ENCODE data around the gene PRDM12. TPM values are rescaled to one million over a fixed set of nuclear protein-coding genes. Genes with fewer than 3 reads are reported as not detected.

Gene PRDM12
- total and polyA plus RNA-seq, 2 experiments from 2014 or later, result 0.30 to 0.55 TPM

- DNase-seq (ENCODE audit: low read depth in 1 of 2, low spot score in 1 of 2), result no peak
- no peak overlapping the region for H3K4me3 ChIP-seq
- TF ChIP-seq, protein P1, sequence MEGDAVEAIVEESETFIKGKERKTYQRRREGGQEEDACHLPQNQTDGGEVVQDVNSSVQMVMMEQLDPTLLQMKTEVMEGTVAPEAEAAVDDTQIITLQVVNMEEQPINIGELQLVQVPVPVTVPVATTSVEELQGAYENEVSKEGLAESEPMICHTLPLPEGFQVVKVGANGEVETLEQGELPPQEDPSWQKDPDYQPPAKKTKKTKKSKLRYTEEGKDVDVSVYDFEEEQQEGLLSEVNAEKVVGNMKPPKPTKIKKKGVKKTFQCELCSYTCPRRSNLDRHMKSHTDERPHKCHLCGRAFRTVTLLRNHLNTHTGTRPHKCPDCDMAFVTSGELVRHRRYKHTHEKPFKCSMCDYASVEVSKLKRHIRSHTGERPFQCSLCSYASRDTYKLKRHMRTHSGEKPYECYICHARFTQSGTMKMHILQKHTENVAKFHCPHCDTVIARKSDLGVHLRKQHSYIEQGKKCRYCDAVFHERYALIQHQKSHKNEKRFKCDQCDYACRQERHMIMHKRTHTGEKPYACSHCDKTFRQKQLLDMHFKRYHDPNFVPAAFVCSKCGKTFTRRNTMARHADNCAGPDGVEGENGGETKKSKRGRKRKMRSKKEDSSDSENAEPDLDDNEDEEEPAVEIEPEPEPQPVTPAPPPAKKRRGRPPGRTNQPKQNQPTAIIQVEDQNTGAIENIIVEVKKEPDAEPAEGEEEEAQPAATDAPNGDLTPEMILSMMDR (IDR thresholded peaks at IDR 0.05; ENCODE audit: low read depth, low read length), result no peak
These were observed 8.7 kb downstream of the PRDM12 start for GRCh38 chr9:130672933-130673615.

GRCh38 chr9:130675396-130675795, 11.0 kb downstream of the PRDM12 start:
- Histone ChIP-seq H3K4me1 (ENCODE audit: low read depth) (no peaks in the 10 kb centered on the region), H3K4me3 (no peak overlapping the region), H3K9me3 (ENCODE audit: low read depth) (no peaks in the 10 kb centered on the region), H3K36me3 (no peaks in the 10 kb centered on the region), H3K27me3 (peaks cover 61% of the 10 kb centered on the region), H3K27ac (no peak overlapping the region)
- TF ChIP-seq, protein P1 (IDR thresholded peaks at IDR 0.05; ENCODE audit: low read depth, low read length), result no peak
- DNase-seq (ENCODE audit: low read depth in 1 of 2, low spot score in 1 of 2), result no peak

More at GRCh38 chr9:130672933-130673615, 8.7 kb downstream of the PRDM12 start:
- H3K9me3 ChIP-seq (ENCODE audit: low read depth), result no peaks in the 10 kb centered on the region
- H3K27me3 ChIP-seq, result peaks cover 60% of the 10 kb centered on the region
- no peak overlapping the region for H3K27ac ChIP-seq
- H3K4me1 ChIP-seq (ENCODE audit: low read depth), result no peaks in the 10 kb centered on the region
- H3K36me3 ChIP-seq, result no peaks in the 10 kb centered on the region

DNA sequence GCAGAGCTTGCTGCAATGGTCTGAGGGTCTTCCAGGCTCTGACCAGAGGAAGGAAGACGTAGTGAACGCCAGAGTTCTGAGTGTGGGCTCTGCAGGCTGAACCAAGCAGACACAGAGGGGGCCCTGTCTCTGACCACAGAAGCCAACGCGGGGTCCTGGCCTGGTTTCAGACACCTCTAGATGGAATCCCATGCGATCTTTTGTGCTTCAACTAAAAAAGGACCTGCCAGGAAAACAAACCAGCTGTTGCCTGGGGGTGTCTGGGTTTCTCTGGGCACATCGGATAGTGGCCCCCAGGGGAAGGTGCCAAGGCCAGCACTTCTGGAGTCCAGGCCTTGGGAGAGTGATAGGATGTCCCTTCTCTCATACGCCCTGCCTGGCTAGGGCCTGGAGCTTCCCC, 12.9 kb downstream of the PRDM12 start:
- DNase-seq (ENCODE audit: low read depth in 1 of 2, low spot score in 1 of 2), result no peak
- Histone ChIP-seq H3K4me1 (ENCODE audit: low read depth) (no peaks in the 10 kb centered on the region), H3K27me3 (peaks cover 53% of the 10 kb centered on the region), H3K27ac (no peak overlapping the region), H3K9me3 (ENCODE audit: low read depth) (no peaks in the 10 kb centered on the region), H3K4me3 (no peak overlapping the region), H3K36me3 (no peaks in the 10 kb centered on the region)
- TF ChIP-seq, protein P1 (IDR thresholded peaks at IDR 0.05; ENCODE audit: low read depth, low read length), result no peak

- no peaks in the 10 kb centered on the region for H3K9me3 ChIP-seq (ENCODE audit: low read depth)
- H3K4me3 ChIP-seq, result peak overlapping the region; percentile 47
- peaks cover 46% of the 10 kb centered on the region for H3K27me3 ChIP-seq
- H3K27ac ChIP-seq, result no peak overlapping the region
- no peaks in the 10 kb centered on the region for H3K4me1 ChIP-seq (ENCODE audit: low read depth)
- no peaks in the 10 kb centered on the region for H3K36me3 ChIP-seq
- DNase-seq (ENCODE audit: low read depth in 1 of 2, low spot score in 1 of 2), result peak; percentile 89 to 91
- TF ChIP-seq, protein P1 (IDR thresholded peaks at IDR 0.05; ENCODE audit: low read depth, low read length), result no peak
These were observed 16.7 kb downstream of the PRDM12 start for GRCh38 chr9:130680836-130681768.

GRCh38 chr9:130681769-130682420, 17.5 kb downstream of the PRDM12 start:
- DNase-seq (ENCODE audit: low read depth in 1 of 2, low spot score in 1 of 2), result peak in 1 of 2 donors; percentile 55
- Histone ChIP-seq H3K4me1 (ENCODE audit: low read depth) (no peaks in the 10 kb centered on the region), H3K27ac (no peak overlapping the region), H3K9me3 (ENCODE audit: low read depth) (no peaks in the 10 kb centered on the region), H3K4me3 (peak overlapping the region; percentile 47), H3K36me3 (no peaks in the 10 kb centered on the region), H3K27me3 (peaks cover 46% of the 10 kb centered on the region)
- TF ChIP-seq, protein P1 (IDR thresholded peaks at IDR 0.05; ENCODE audit: low read depth, low read length), result no peak

Measured in cardiac muscle cell (in vitro differentiated cells and primary cell).